Calu3 (cell line): Measurements from ENCODE around the gene RANBP1. TPM values are rescaled to one million over a fixed set of nuclear protein-coding genes. Genes with fewer than 3 reads are reported as not detected.

Experiments
- BruUV-seq: library from RNA; stranded (reverse); fragments of 400-500 nt; replicated peaks from 2 replicates; lab custom pipeline; 2021; lab: Mats Ljungman, UMichigan
- CTCF ChIA-PET: fragments of 300-600 bp; sonication (Branson Sonifier 250); formaldehyde crosslinking; loops from one replicate; lab custom pipeline; 2022; ENCODE audit warnings: antibody characterized with exemption; lab: Charles Lee
- DNase-seq: peaks from one replicate; pipeline ENCODE4 v3.0.0; 2022
- H3K27ac Mint-ChIP-seq: one replicate; pipeline ENCODE4 v1.8.0; 2022; ENCODE audit warnings: mixed read lengths; ENCODE audit not compliant: unreplicated experiment
- H3K27me3 Mint-ChIP-seq: one replicate; pipeline ENCODE4 v1.8.0; 2022; ENCODE audit warnings: mixed read lengths; ENCODE audit not compliant: unreplicated experiment
- H3K36me3 Mint-ChIP-seq: one replicate; pipeline ENCODE4 v1.8.0; 2022; ENCODE audit warnings: mild to moderate bottlenecking, moderate library complexity, mixed read lengths; ENCODE audit not compliant: insufficient read depth, unreplicated experiment
- H3K4me1 Mint-ChIP-seq: one replicate; pipeline ENCODE4 v1.8.0; 2022; ENCODE audit warnings: mild to moderate bottlenecking, low read depth, mixed read lengths; ENCODE audit not compliant: unreplicated experiment
- H3K4me3 Mint-ChIP-seq: one replicate; pipeline ENCODE4 v1.8.0; 2022; ENCODE audit warnings: mild to moderate bottlenecking, low read depth, moderate library complexity, mixed read lengths; ENCODE audit not compliant: unreplicated experiment
- H3K9me3 Mint-ChIP-seq: one replicate; pipeline ENCODE4 v1.8.0; 2022; ENCODE audit warnings: low read depth, mixed read lengths; ENCODE audit not compliant: unreplicated experiment
- CTCF ChIP-seq: fragments of 200-600 bp; IDR thresholded peaks from one replicate; pipeline ENCODE4 v1.8.0; 2022; ENCODE audit warnings: antibody characterized with exemption; ENCODE audit not compliant: unreplicated experiment
- intact Hi-C: fragments of 100-400 bp; cut with micrococcal nuclease; formaldehyde crosslinking; loops from one replicate; pipeline ENCODE4 v1.10.0; 2022; ENCODE audit not compliant: unreplicated experiment
- total RNA-seq: library from RNA; stranded (reverse); gene quantifications from 2 replicates; pipeline ENCODE4 v1.2.3, GENCODE V29; 2022

Gene RANBP1
- total RNA-seq, 1 experiment from 2014 or later: 208 TPM

- TF ChIP-seq CTCF: no peak
- CTCF ChIA-PET: no interaction called here
- H3K36me3 Mint-ChIP-seq: no peaks in the 10 kb centered on the region
- no peaks in the 10 kb centered on the region for H3K4me1 Mint-ChIP-seq
- DNase-seq: no peak
- BruUV-seq: no TSS peak
- no peak overlapping the region for H3K27ac Mint-ChIP-seq
- intact Hi-C loops: no loop called here
- no peak overlapping the region for H3K4me3 Mint-ChIP-seq
- H3K27me3 Mint-ChIP-seq: peaks cover 59% of the 10 kb centered on the region
- H3K9me3 Mint-ChIP-seq: peaks cover 6% of the 10 kb centered on the region
These were observed 50.8 kb downstream of the RANBP1 start for GRCh38 chr22:20166703-20167102.

- Mint-ChIP-seq H3K27me3 (peaks cover 59% of the 10 kb centered on the region), H3K36me3 (no peaks in the 10 kb centered on the region), H3K9me3 (peaks cover 6% of the 10 kb centered on the region), H3K4me3 (no peak overlapping the region), H3K4me1 (no peaks in the 10 kb centered on the region), H3K27ac (no peak overlapping the region)
- no TSS peak for BruUV-seq
- no peak for DNase-seq
- CTCF ChIA-PET: no interaction called here
- intact Hi-C loops: no loop called here
- TF ChIP-seq CTCF: no peak
These were observed 51.9 kb downstream of the RANBP1 start for GRCh38 chr22:20167643-20168322.

- Mint-ChIP-seq H3K4me3 (no peak overlapping the region), H3K27me3 (peaks cover 65% of the 10 kb centered on the region), H3K27ac (no peak overlapping the region), H3K9me3 (peaks cover 1% of the 10 kb centered on the region), H3K4me1 (no peaks in the 10 kb centered on the region), H3K36me3 (no peaks in the 10 kb centered on the region)
- DNase-seq: no peak
- CTCF ChIA-PET: no interaction called here
- intact Hi-C loops: no loop called here
- TF ChIP-seq CTCF: no peak
- BruUV-seq: no TSS peak
These were observed 53.4 kb downstream of the RANBP1 start for GRCh38 chr22:20169253-20169822.

GRCh38 chr22:20170170-20170569 is 54.3 kb downstream of the RANBP1 start:
- no peak overlapping the region for H3K27ac Mint-ChIP-seq
- no peaks in the 10 kb centered on the region for H3K4me1 Mint-ChIP-seq
- no peaks in the 10 kb centered on the region for H3K9me3 Mint-ChIP-seq
- no peaks in the 10 kb centered on the region for H3K36me3 Mint-ChIP-seq
- peaks cover 63% of the 10 kb centered on the region for H3K27me3 Mint-ChIP-seq
- no peak for DNase-seq
- H3K4me3 Mint-ChIP-seq: no peak overlapping the region
- CTCF ChIA-PET: no interaction called here
- TF ChIP-seq CTCF: no peak
- intact Hi-C loops: no loop called here
- BruUV-seq: no TSS peak
